Spleen (tissue), 7 donors: ENCODE data around the gene FANCM.

Experiments
- POLR2A ChIP-seq, 3 donors: fragments of 450-650 bp; IDR thresholded peaks; one replicate each; pipeline ENCODE4 v1.5.1; 2017; ENCODE audit warnings: antibody characterized with exemption in 3 of 3, mild to moderate bottlenecking in 1 of 3
- POLR2AphosphoS5 ChIP-seq, 3 donors: sonication (generic); formaldehyde crosslinking; IDR thresholded peaks; one replicate each; pipeline ENCODE4 v1.5.1; 2017; ENCODE audit warnings: antibody characterized with exemption in 3 of 3
- TF ChIP-seq, protein P1 (sequence below), 11 experiments: fragments of 200-600 bp in 7 of 11; fragments of 450-650 bp in 4 of 11; sonication (generic) in 4 of 11; IDR thresholded peaks in 8 of 11; conservative IDR thresholded peaks in 3 of 11; 1 replicate in 7 of 11; 2 replicates in 4 of 11; pipeline versions ENCODE4 v1.4.0 to v1.8.0; 2016 to 2021; ENCODE audit warnings: antibody characterized with exemption in 11 of 11, inconsistent platforms in 4 of 11, mild to moderate bottlenecking in 1 of 11
- donor health status: DM: no; HTN: no; CAD: no; lungs with moderate emphysema.
- donor health status: DM: no; HTN: no; CAD: no.
- donor health status: DM: no; HTN: no; CAD: no.

DNA sequence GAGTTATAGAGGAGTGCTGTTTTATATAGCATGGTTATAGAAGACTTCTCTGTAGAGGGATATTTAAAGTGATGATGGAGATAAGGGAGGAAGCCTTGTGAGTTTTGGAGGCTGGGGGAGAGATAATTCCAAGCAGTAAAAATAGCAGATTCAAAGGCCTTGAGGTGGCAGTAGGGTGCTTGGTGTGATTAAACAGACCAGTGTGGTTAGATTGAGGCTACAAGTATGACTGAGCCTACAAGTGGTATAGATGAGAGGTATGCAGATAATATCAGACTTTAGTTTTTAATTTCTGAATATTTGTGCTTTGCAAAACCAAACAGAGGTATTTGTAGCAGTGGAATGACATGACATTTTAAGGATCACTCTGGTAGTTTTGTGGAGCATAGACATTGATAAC lies 20.3 kb downstream of the FANCM start:
- TF ChIP-seq, protein P1, sequence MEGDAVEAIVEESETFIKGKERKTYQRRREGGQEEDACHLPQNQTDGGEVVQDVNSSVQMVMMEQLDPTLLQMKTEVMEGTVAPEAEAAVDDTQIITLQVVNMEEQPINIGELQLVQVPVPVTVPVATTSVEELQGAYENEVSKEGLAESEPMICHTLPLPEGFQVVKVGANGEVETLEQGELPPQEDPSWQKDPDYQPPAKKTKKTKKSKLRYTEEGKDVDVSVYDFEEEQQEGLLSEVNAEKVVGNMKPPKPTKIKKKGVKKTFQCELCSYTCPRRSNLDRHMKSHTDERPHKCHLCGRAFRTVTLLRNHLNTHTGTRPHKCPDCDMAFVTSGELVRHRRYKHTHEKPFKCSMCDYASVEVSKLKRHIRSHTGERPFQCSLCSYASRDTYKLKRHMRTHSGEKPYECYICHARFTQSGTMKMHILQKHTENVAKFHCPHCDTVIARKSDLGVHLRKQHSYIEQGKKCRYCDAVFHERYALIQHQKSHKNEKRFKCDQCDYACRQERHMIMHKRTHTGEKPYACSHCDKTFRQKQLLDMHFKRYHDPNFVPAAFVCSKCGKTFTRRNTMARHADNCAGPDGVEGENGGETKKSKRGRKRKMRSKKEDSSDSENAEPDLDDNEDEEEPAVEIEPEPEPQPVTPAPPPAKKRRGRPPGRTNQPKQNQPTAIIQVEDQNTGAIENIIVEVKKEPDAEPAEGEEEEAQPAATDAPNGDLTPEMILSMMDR (IDR thresholded peaks at IDR 0.05 in 8 of 11, conservative IDR thresholded peaks at IDR 0.05 in 3 of 11), result no peak
- no peak for TF ChIP-seq POLR2AphosphoS5 (IDR thresholded peaks at IDR 0.05)
- no peak for TF ChIP-seq POLR2A (IDR thresholded peaks at IDR 0.05)
